Measurements from ENCODE around the gene PNMA6F.

Gene PNMA6F

DNA sequence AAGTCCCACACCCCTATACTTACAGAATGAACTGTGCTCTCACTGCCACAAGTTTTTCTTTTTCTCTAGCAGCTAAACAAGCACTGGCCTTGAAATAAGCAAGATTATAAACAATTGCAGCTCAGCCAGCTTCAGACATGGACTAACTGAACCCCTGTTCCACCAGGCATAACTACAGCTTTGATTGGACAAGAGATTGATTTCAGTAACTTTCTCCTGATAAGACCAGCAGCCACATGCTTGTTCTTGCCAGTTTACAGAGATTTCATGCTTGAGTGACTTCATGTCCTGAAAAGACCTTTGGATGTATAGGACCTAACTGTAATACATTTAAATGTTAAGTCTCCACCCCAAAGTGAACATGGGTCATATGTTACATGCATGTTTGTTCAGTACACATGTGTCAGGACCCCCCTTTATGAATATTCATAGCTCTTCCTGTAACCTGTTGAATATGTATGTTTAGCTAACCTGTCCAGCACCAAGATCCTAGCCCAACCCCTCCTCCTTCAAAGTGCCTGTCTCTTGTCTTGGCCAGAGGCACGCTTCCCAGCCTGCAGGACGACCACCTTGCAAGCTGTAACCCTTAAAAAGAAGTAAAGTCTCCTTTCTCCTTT lies 40.3 kb upstream of the PNMA6F start:
- TF ChIP-seq CTCF (IDR thresholded peaks at IDR 0.05; ENCODE audit: insufficient read depth, low read length, poor library complexity, severe bottlenecking) (no peak), EZH2phosphoT487 (conservative IDR thresholded peaks at IDR 0.05; ENCODE audit: low read length) (no peak)
- no peaks in the 10 kb centered on the region for H3K27me3 ChIP-seq (ENCODE audit: low read length)
- no peaks in the 10 kb centered on the region for H3K9me3 ChIP-seq (ENCODE audit: insufficient read depth, low read length)
- no peaks in the 10 kb centered on the region for H4K20me1 ChIP-seq (ENCODE audit: low read depth, low read length)
- no peak overlapping the region for H3K4me2 ChIP-seq (ENCODE audit: low read depth, low read length, poor library complexity, severe bottlenecking)
- no peak overlapping the region for H3K9ac ChIP-seq (ENCODE audit: low read length)
- no peak overlapping the region for H3K27ac ChIP-seq (ENCODE audit: low read depth, low read length)
- H3K9me2 ChIP-seq (replicated peaks; ENCODE audit: insufficient read depth, low read length) = no peaks in the 10 kb centered on the region
- no peaks in the 10 kb centered on the region for H3K36me3 ChIP-seq (ENCODE audit: low read length)
- H3K79me2 ChIP-seq (ENCODE audit: insufficient read depth, low read length) = no peaks in the 10 kb centered on the region
- H3F3A ChIP-seq (ENCODE audit: insufficient read depth) = no peaks in the 10 kb centered on the region
- no peak overlapping the region for H3K4me3 ChIP-seq (ENCODE audit: insufficient read depth, low read length, poor library complexity, severe bottlenecking)
- no peak overlapping the region for H2AFZ ChIP-seq (ENCODE audit: low read depth, low read length, severe bottlenecking)

GRCh38 chrX:153357877-153358276 lies 36.3 kb upstream of the PNMA6F start:
- Histone ChIP-seq H3F3A (ENCODE audit: insufficient read depth) (no peaks in the 10 kb centered on the region), H4K20me1 (ENCODE audit: low read depth, low read length) (no peaks in the 10 kb centered on the region), H3K27me3 (ENCODE audit: low read length) (no peaks in the 10 kb centered on the region), H3K79me2 (ENCODE audit: insufficient read depth, low read length) (no peaks in the 10 kb centered on the region), H3K9me3 (ENCODE audit: insufficient read depth, low read length) (no peaks in the 10 kb centered on the region), H3K4me2 (ENCODE audit: low read depth, low read length, poor library complexity, severe bottlenecking) (no peak overlapping the region), H3K27ac (ENCODE audit: low read depth, low read length) (no peak overlapping the region), H3K9ac (ENCODE audit: low read length) (no peak overlapping the region), H3K4me3 (ENCODE audit: insufficient read depth, low read length, poor library complexity, severe bottlenecking) (no peak overlapping the region), H3K36me3 (ENCODE audit: low read length) (no peaks in the 10 kb centered on the region), H3K9me2 (replicated peaks; ENCODE audit: insufficient read depth, low read length) (no peaks in the 10 kb centered on the region), H2AFZ (ENCODE audit: low read depth, low read length, severe bottlenecking) (no peak overlapping the region)
- TF ChIP-seq EZH2phosphoT487 (conservative IDR thresholded peaks at IDR 0.05; ENCODE audit: low read length) = no peak

GRCh38 chrX:153353416-153353815 lies 31.8 kb upstream of the PNMA6F start:
- H3K4me2 ChIP-seq (ENCODE audit: low read depth, low read length, poor library complexity, severe bottlenecking) = no peak overlapping the region
- H2AFZ ChIP-seq (ENCODE audit: low read depth, low read length, severe bottlenecking) = no peak overlapping the region
- no peaks in the 10 kb centered on the region for H3K9me2 ChIP-seq (replicated peaks; ENCODE audit: insufficient read depth, low read length)
- no peak overlapping the region for H3K9ac ChIP-seq (ENCODE audit: low read length)
- H3F3A ChIP-seq (ENCODE audit: insufficient read depth) = no peaks in the 10 kb centered on the region
- TF ChIP-seq CTCF (IDR thresholded peaks at IDR 0.05; ENCODE audit: insufficient read depth, low read length, poor library complexity, severe bottlenecking) (no peak), EZH2phosphoT487 (conservative IDR thresholded peaks at IDR 0.05; ENCODE audit: low read length) (no peak)
- H3K36me3 ChIP-seq (ENCODE audit: low read length) = no peaks in the 10 kb centered on the region
- no peak overlapping the region for H3K27ac ChIP-seq (ENCODE audit: low read depth, low read length)
- no peaks in the 10 kb centered on the region for H3K9me3 ChIP-seq (ENCODE audit: insufficient read depth, low read length)
- no peaks in the 10 kb centered on the region for H3K79me2 ChIP-seq (ENCODE audit: insufficient read depth, low read length)
- H3K4me3 ChIP-seq (ENCODE audit: insufficient read depth, low read length, poor library complexity, severe bottlenecking) = no peak overlapping the region
- no peaks in the 10 kb centered on the region for H4K20me1 ChIP-seq (ENCODE audit: low read depth, low read length)
- H3K27me3 ChIP-seq (ENCODE audit: low read length) = no peaks in the 10 kb centered on the region

- no peak overlapping the region for H3K9ac ChIP-seq (ENCODE audit: low read length)
- no peaks in the 10 kb centered on the region for H3K79me2 ChIP-seq (ENCODE audit: insufficient read depth, low read length)
- H3K4me3 ChIP-seq (ENCODE audit: insufficient read depth, low read length, poor library complexity, severe bottlenecking) = no peak overlapping the region
- H3K27me3 ChIP-seq (ENCODE audit: low read length) = no peaks in the 10 kb centered on the region
- H3K9me3 ChIP-seq (ENCODE audit: insufficient read depth, low read length) = no peaks in the 10 kb centered on the region
- no peaks in the 10 kb centered on the region for H3K9me2 ChIP-seq (replicated peaks; ENCODE audit: insufficient read depth, low read length)
- no peak overlapping the region for H3K27ac ChIP-seq (ENCODE audit: low read depth, low read length)
- no peaks in the 10 kb centered on the region for H3F3A ChIP-seq (ENCODE audit: insufficient read depth)
- TF ChIP-seq CTCF (IDR thresholded peaks at IDR 0.05; ENCODE audit: insufficient read depth, low read length, poor library complexity, severe bottlenecking) (no peak), EZH2phosphoT487 (conservative IDR thresholded peaks at IDR 0.05; ENCODE audit: low read length) (no peak)
- H3K4me2 ChIP-seq (ENCODE audit: low read depth, low read length, poor library complexity, severe bottlenecking) = no peak overlapping the region
- no peak overlapping the region for H2AFZ ChIP-seq (ENCODE audit: low read depth, low read length, severe bottlenecking)
- H3K36me3 ChIP-seq (ENCODE audit: low read length) = no peaks in the 10 kb centered on the region
- no peaks in the 10 kb centered on the region for H4K20me1 ChIP-seq (ENCODE audit: low read depth, low read length)
Measured at GRCh38 chrX:153352858-153353257, 31.3 kb upstream of the PNMA6F start.
